Measurements from ENCODE around the gene LY6G6C.
A peak's percentile ranks its signal among the peaks of the same experiment; 100 is the strongest.
"Not testable (repeated sequence)": the region's sequence is repeated elsewhere in the genome, so short reads cannot be mapped to it uniquely, and the experiment has no call there.

LY6G6C gene

DNA sequence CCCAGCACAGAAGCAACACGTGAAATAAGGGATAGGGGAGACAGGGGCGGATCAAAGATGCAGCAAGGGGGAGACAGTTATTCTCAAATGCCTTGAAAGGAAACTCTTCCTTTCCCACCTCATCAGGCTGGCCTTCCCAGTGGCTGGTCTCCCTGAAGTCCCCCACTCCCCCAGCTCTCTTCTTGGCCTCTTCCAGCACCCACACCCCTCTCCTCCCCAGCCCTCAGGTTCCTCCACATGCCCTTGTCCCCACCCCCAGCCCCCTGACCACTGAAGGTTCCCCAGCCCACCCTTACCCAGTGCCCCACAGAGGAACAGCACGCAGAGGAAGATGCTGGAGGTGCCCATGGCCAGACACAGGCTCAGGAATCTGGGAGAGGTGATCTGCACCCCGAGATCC, 8.1 kb downstream of the LY6G6C start:
- no peak for DNase-seq (ENCODE audit: low read depth)
- H3K4me3 ChIP-seq (ENCODE audit: low read depth, low read length): no peak overlapping the region
- TF ChIP-seq, protein P1, sequence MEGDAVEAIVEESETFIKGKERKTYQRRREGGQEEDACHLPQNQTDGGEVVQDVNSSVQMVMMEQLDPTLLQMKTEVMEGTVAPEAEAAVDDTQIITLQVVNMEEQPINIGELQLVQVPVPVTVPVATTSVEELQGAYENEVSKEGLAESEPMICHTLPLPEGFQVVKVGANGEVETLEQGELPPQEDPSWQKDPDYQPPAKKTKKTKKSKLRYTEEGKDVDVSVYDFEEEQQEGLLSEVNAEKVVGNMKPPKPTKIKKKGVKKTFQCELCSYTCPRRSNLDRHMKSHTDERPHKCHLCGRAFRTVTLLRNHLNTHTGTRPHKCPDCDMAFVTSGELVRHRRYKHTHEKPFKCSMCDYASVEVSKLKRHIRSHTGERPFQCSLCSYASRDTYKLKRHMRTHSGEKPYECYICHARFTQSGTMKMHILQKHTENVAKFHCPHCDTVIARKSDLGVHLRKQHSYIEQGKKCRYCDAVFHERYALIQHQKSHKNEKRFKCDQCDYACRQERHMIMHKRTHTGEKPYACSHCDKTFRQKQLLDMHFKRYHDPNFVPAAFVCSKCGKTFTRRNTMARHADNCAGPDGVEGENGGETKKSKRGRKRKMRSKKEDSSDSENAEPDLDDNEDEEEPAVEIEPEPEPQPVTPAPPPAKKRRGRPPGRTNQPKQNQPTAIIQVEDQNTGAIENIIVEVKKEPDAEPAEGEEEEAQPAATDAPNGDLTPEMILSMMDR (IDR thresholded peaks at IDR 0.05; ENCODE audit: low read depth, low read length): no peak
- TF ChIP-seq POLR2A (IDR thresholded peaks at IDR 0.05; ENCODE audit: extremely low read depth, insufficient read length): no peak
- TF ChIP-seq, protein P2, sequence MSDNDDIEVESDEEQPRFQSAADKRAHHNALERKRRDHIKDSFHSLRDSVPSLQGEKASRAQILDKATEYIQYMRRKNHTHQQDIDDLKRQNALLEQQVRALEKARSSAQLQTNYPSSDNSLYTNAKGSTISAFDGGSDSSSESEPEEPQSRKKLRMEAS (IDR thresholded peaks at IDR 0.05; ENCODE audit: low read depth, low read length): no peak
- no peak for TF ChIP-seq MYC (IDR thresholded peaks at IDR 0.05; ENCODE audit: low read depth, low read length)

DNA sequence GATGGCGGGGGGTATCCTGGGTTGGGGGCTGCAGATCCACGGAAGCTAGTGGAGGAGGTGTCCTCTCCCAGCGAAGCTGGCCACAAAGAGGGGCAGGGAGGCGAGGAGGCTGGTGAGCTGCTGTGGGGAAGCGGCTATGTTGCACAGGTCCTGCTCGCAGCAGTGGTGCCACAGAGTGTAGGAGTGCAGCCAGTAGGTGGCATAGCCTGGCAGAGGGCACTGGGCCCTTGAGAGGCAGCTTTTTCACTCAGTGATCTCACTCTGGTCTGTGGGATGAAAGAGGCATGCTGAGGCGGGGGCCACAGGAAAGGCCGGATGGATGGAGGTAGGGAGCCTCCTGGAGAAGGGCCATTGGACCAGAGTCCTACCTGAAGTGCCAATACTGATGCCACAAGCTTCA, 9.2 kb downstream of the LY6G6C start:
- DNase-seq (ENCODE audit: low read depth): no peak
- no peak for TF ChIP-seq POLR2A (IDR thresholded peaks at IDR 0.05; ENCODE audit: extremely low read depth, insufficient read length)
- no peak for TF ChIP-seq MYC (IDR thresholded peaks at IDR 0.05; ENCODE audit: low read depth, low read length)
- TF ChIP-seq, protein P2 (IDR thresholded peaks at IDR 0.05; ENCODE audit: low read depth, low read length): no peak
- TF ChIP-seq, protein P1 (IDR thresholded peaks at IDR 0.05; ENCODE audit: low read depth, low read length): no peak
- no peak overlapping the region for H3K4me3 ChIP-seq (ENCODE audit: low read depth, low read length)

DNA sequence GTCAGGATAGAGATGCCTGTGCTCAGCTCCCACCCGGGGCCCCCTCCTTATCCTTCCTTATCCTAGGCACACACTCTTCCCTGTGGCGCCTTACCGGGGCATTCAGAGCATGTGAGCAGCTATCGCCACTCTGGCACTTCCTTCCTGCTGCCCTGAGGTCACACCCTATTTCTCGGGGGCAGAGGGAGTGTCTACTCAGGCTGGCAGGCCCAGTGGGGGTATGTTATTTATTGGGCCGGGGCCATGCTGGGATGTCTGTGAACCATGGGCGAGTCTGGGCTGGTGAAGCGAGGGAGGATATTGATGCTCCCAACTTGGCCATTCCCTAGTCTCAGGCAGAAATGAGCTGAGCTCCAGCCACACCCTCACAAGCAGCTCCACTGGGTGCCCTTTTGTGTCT, 10.3 kb downstream of the LY6G6C start:
- peak; percentile 37 for DNase-seq (ENCODE audit: low read depth)
- no peak overlapping the region for H3K4me3 ChIP-seq (ENCODE audit: low read depth, low read length)

DNA sequence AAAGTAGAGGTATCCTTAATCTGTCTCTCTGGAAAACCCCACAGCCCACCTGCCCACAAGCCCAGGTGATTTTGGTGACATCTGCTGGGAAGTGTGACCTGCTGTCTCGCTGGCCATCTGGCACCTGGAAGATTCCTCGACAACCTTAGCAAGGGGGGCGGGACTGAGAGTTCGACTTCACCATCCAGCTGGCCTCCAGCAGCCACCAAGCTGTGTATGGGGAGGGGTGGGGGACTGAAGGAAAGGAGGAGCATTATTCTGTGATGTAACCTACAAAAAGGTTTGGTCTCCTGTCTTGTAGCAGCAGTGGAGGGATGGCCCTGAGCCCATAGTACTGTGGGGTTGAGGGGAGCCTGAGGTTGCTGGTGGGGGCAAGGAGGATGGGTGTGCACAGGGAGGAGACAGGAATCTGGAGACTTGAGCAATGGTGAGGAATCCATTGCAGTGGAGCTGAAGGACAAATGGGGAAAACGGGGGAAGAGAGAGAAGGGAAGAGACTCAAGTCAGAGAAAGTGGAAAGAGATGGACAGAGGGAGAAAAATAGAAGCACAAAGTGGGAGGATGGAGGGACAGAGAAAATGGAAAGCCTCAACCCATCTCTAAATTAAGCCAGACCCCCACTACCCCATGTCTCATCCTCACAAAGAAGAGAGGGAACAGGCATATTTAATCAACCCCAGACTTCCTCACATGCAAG, 10.9 kb downstream of the LY6G6C start:
- no peak for TF ChIP-seq MYC (IDR thresholded peaks at IDR 0.05; ENCODE audit: low read depth, low read length)
- TF ChIP-seq, protein P1 (IDR thresholded peaks at IDR 0.05; ENCODE audit: low read depth, low read length): no peak
- no peak for TF ChIP-seq POLR2A (IDR thresholded peaks at IDR 0.05; ENCODE audit: extremely low read depth, insufficient read length)
- TF ChIP-seq, protein P2 (IDR thresholded peaks at IDR 0.05; ENCODE audit: low read depth, low read length): no peak
- DNase-seq (ENCODE audit: low read depth): no peak
- no peak overlapping the region for H3K4me3 ChIP-seq (ENCODE audit: low read depth, low read length)

More for the DNA sequence above, 10.3 kb downstream of the LY6G6C start:
- TF ChIP-seq MYC (IDR thresholded peaks at IDR 0.05; ENCODE audit: low read depth, low read length) (no peak), POLR2A (IDR thresholded peaks at IDR 0.05; ENCODE audit: extremely low read depth, insufficient read length) (no peak)
- TF ChIP-seq, protein P2 (IDR thresholded peaks at IDR 0.05; ENCODE audit: low read depth, low read length): no peak
- TF ChIP-seq, protein P1 (IDR thresholded peaks at IDR 0.05; ENCODE audit: low read depth, low read length): no peak

DNA sequence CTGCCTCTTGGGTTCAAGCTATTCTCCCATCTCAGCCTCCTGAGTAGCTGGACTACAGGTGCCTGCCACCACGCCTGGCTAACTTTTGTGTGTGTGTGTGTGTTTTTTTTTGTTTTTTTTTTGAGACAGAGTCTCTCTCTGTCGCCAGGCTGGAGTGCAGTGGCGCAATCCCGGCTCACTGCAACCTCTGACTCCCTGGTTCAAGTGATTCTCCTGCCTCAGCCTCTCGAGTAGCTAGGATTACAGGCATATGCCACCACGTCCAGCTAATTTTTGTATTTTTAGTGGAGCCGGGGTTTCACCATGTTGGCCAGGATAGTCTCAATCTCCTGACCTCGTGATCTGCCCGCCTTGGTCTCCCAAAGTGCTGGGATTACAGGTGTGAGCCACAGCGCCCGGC, 12.4 kb downstream of the LY6G6C start:
- not testable (repeated sequence) for DNase-seq (ENCODE audit: low read depth); H3K4me3 ChIP-seq (ENCODE audit: low read depth, low read length)

DNA sequence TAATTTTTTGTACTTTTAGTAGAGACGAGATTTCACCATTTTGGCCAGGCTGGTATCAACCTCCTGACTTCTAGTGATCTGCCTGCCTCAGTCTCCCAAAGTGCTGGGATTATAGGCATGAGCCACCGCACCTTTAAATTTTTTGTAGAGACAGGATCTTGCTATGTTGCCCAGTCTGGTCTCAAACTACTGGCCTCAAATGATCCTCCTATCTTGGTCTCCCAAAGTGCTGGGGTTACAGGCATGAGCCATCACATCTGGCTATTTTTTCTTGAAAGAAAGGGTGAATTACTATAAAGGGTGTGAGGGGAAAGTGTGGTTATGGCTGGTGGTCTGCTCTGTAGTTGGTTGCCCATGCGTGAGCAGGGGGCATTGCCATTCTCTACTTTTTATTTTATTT, 13.3 kb downstream of the LY6G6C start:
- H3K4me3 ChIP-seq (ENCODE audit: low read depth, low read length): no peak overlapping the region
- TF ChIP-seq, protein P2 (IDR thresholded peaks at IDR 0.05; ENCODE audit: low read depth, low read length): no peak
- TF ChIP-seq MYC (IDR thresholded peaks at IDR 0.05; ENCODE audit: low read depth, low read length) (no peak), POLR2A (IDR thresholded peaks at IDR 0.05; ENCODE audit: extremely low read depth, insufficient read length) (no peak)
- TF ChIP-seq, protein P1 (IDR thresholded peaks at IDR 0.05; ENCODE audit: low read depth, low read length): no peak
- no peak for DNase-seq (ENCODE audit: low read depth)

Measured in NB4 (cell line).